Measurements from ENCODE around the gene ATXN1L.

- TF ChIP-seq CTCF (IDR thresholded peaks at IDR 0.05) (no peak), POLR2A (IDR thresholded peaks at IDR 0.05) (no peak)
These were observed 19.2 kb upstream of the ATXN1L start for GRCh38 chr16:71826533-71827017.
